ENCODE data around the gene RPS6KA5. TPM values are rescaled to one million over a fixed set of nuclear protein-coding genes. Genes with fewer than 3 reads are reported as not detected.
A peak's percentile ranks its signal among the peaks of the same experiment; 100 is the strongest.
"Not testable (repeated sequence)": the region's sequence is repeated elsewhere in the genome, so short reads cannot be mapped to it uniquely, and the experiment has no call there.

RPS6KA5 gene
- total and polyA plus RNA-seq, 5 experiments from 2014 or later, result 12.3 to 23.2 (median 14.5) TPM

- Mint-ChIP-seq H3K9me3 (no peaks in the 10 kb centered on the region), H3K4me3 (no peak overlapping the region), H3K4me1 (peaks cover 7 to 17% (median 12%) of the 10 kb centered on the region in 4 donors), H3K27me3 (no peaks in the 10 kb centered on the region), H3K27ac (peak overlapping the region in 1 of 10 donors; percentile 13), H3K36me3 (peaks cover 0 to 45% (median 32%) of the 10 kb centered on the region in 3 donors)
- ATAC-seq, result no peak
- POLR2A ChIA-PET, result no interaction called here
- DNase-seq, result no peak
Measured at GRCh38 chr14:90970167-90970600, 90.3 kb downstream of the RPS6KA5 start.

- peak overlapping the region in 3 of 10 donors; percentile 1 to 61 (median 13) for H3K27ac Mint-ChIP-seq
- ATAC-seq (no peak), DNase-seq (no peak)
- no peak overlapping the region for H3K4me3 Mint-ChIP-seq
- H3K36me3 Mint-ChIP-seq, result peaks cover 0 to 45% (median 30%) of the 10 kb centered on the region in 3 donors
- H3K27me3 Mint-ChIP-seq, result no peaks in the 10 kb centered on the region
- H3K9me3 Mint-ChIP-seq, result no peaks in the 10 kb centered on the region
- H3K4me1 Mint-ChIP-seq, result peaks cover 7 to 17% (median 12%) of the 10 kb centered on the region in 4 donors
- POLR2A ChIA-PET, result no interaction called here
Measured at GRCh38 chr14:90969531-90970166, 90.8 kb downstream of the RPS6KA5 start.

GRCh38 chr14:90968025-90968424 is 92.4 kb downstream of the RPS6KA5 start:
- ATAC-seq, result no peak
- POLR2A ChIA-PET, result no interaction called here
- Mint-ChIP-seq H3K27me3 (no peaks in the 10 kb centered on the region), H3K4me3 (no peak overlapping the region), H3K4me1 (peaks cover 7 to 13% (median 12%) of the 10 kb centered on the region in 4 donors), H3K9me3 (no peaks in the 10 kb centered on the region), H3K36me3 (peaks cover 0 to 33% (median 32%) of the 10 kb centered on the region in 3 donors), H3K27ac (peak overlapping the region in 1 of 10 donors; percentile 21)
- DNase-seq, result no peak

GRCh38 chr14:90966493-90966892 is 93.9 kb downstream of the RPS6KA5 start:
- H3K36me3 Mint-ChIP-seq, result peaks cover 0 to 30% (median 30%) of the 10 kb centered on the region in 3 donors
- DNase-seq (no peak), ATAC-seq (no peak)
- H3K4me1 Mint-ChIP-seq, result peaks cover 7 to 13% (median 11%) of the 10 kb centered on the region in 4 donors
- H3K4me3 Mint-ChIP-seq, result no peak overlapping the region
- no peak overlapping the region for H3K27ac Mint-ChIP-seq
- H3K27me3 Mint-ChIP-seq, result no peaks in the 10 kb centered on the region
- H3K9me3 Mint-ChIP-seq, result no peaks in the 10 kb centered on the region
- POLR2A ChIA-PET, result interaction anchor here (0.6 kb wide), 1 partner anchor 101 kb away, joined by 4 read pairs; no protein-coding TSS in a partner anchor

GRCh38 chr14:90965765-90966164 is 94.7 kb downstream of the RPS6KA5 start:
- no peak for DNase-seq
- peak overlapping the region in 1 of 10 donors; percentile 7 for H3K4me3 Mint-ChIP-seq
- peak overlapping the region in 2 of 10 donors; percentile 8 to 23 for H3K27ac Mint-ChIP-seq
- H3K9me3 Mint-ChIP-seq, result no peaks in the 10 kb centered on the region
- peaks cover 0 to 31% (median 31%) of the 10 kb centered on the region in 3 donors for H3K36me3 Mint-ChIP-seq
- no peaks in the 10 kb centered on the region for H3K27me3 Mint-ChIP-seq
- no peak for ATAC-seq
- H3K4me1 Mint-ChIP-seq, result peaks cover 7 to 14% (median 11%) of the 10 kb centered on the region in 4 donors
- POLR2A ChIA-PET, result interaction anchor here (0.6 kb wide), 1 partner anchor 101 kb away, joined by 4 read pairs; no protein-coding TSS in a partner anchor

- Mint-ChIP-seq H3K9me3 (peaks cover 0 to 3% (median 0%) of the 10 kb centered on the region in 9 donors), H3K4me3 (no peak overlapping the region), H3K27ac (no peak overlapping the region), H3K4me1 (peaks cover 0 to 10% (median 2%) of the 10 kb centered on the region in 4 donors), H3K27me3 (no peaks in the 10 kb centered on the region), H3K36me3 (peaks cover 5 to 46% (median 37%) of the 10 kb centered on the region in 3 donors)
- no peak for DNase-seq
- ATAC-seq, result no peak
- POLR2A ChIA-PET, result no interaction called here
Measured at GRCh38 chr14:90963343-90963742, 97.1 kb downstream of the RPS6KA5 start.

- ATAC-seq, result no peak
- POLR2A ChIA-PET, result no interaction called here
- no peaks in the 10 kb centered on the region for H3K27me3 Mint-ChIP-seq
- peaks cover 5 to 49% (median 37%) of the 10 kb centered on the region in 3 donors for H3K36me3 Mint-ChIP-seq
- H3K4me3 Mint-ChIP-seq, result no peak overlapping the region
- peaks cover 0 to 4% (median 0%) of the 10 kb centered on the region in 9 donors for H3K9me3 Mint-ChIP-seq
- DNase-seq, result no peak
- peaks cover 0 to 9% (median 2%) of the 10 kb centered on the region in 4 donors for H3K4me1 Mint-ChIP-seq
- H3K27ac Mint-ChIP-seq, result no peak overlapping the region
Measured at GRCh38 chr14:90962505-90963109, 97.8 kb downstream of the RPS6KA5 start.

- ATAC-seq, result no peak
- H3K36me3 Mint-ChIP-seq, result peaks cover 17 to 49% (median 46%) of the 10 kb centered on the region in 3 donors
- no peak for DNase-seq
- H3K9me3 Mint-ChIP-seq, result peaks cover 3 to 19% (median 12%) of the 10 kb centered on the region in 9 donors
- H3K27me3 Mint-ChIP-seq, result no peaks in the 10 kb centered on the region
- POLR2A ChIA-PET, result no interaction called here
- peaks cover 0 to 8% (median 1%) of the 10 kb centered on the region in 4 donors for H3K4me1 Mint-ChIP-seq
- no peak overlapping the region for H3K4me3 Mint-ChIP-seq
- H3K27ac Mint-ChIP-seq, result no peak overlapping the region
Measured at GRCh38 chr14:90960818-90961217, 99.6 kb downstream of the RPS6KA5 start.

GRCh38 chr14:90959344-90959743 is 101.1 kb downstream of the RPS6KA5 start:
- Mint-ChIP-seq H3K4me1 (peaks cover 0 to 4% (median 0%) of the 10 kb centered on the region in 4 donors), H3K9me3 (peaks cover 9 to 31% (median 23%) of the 10 kb centered on the region in 9 donors), H3K36me3 (peaks cover 27 to 53% (median 49%) of the 10 kb centered on the region in 3 donors), H3K27ac (peak overlapping the region in 1 of 10 donors; percentile 51), H3K4me3 (no peak overlapping the region), H3K27me3 (no peaks in the 10 kb centered on the region)
- DNase-seq (no peak), ATAC-seq (no peak)
- POLR2A ChIA-PET, result interaction anchor here (0.5 kb wide), 1 partner anchor 71 kb away, joined by 8 read pairs; no protein-coding TSS in a partner anchor

GRCh38 chr14:90956273-90956672 is 104.2 kb downstream of the RPS6KA5 start:
- Mint-ChIP-seq H3K9me3 (peaks cover 14 to 47% (median 31%) of the 10 kb centered on the region in 9 donors), H3K4me1 (peaks cover 0 to 4% (median 0%) of the 10 kb centered on the region in 4 donors), H3K27ac (no peak overlapping the region), H3K4me3 (no peak overlapping the region), H3K36me3 (peaks cover 40 to 62% (median 50%) of the 10 kb centered on the region in 3 donors), H3K27me3 (no peaks in the 10 kb centered on the region)
- ATAC-seq, result no peak
- POLR2A ChIA-PET, result interaction anchor here (0.7 kb wide), 1 partner anchor 170 kb away, joined by 3 read pairs; no protein-coding TSS in a partner anchor
- DNase-seq, result no peak

- peaks cover 35 to 47% (median 39%) of the 10 kb centered on the region in 3 donors for H3K36me3 Mint-ChIP-seq
- peaks cover 11 to 47% (median 31%) of the 10 kb centered on the region in 9 donors for H3K9me3 Mint-ChIP-seq
- POLR2A ChIA-PET, H3K4me3 Mint-ChIP-seq, H3K27me3 Mint-ChIP-seq, DNase-seq, H3K27ac Mint-ChIP-seq, H3K4me1 Mint-ChIP-seq, ATAC-seq: not testable (repeated sequence)
Measured at GRCh38 chr14:90953643-90954042, 106.8 kb downstream of the RPS6KA5 start.

GRCh38 chr14:90943367-90943766 is 117.1 kb downstream of the RPS6KA5 start:
- Mint-ChIP-seq H3K9me3 (peaks cover 8 to 30% (median 21%) of the 10 kb centered on the region in 9 donors), H3K27ac (peak overlapping the region in 1 of 10 donors; percentile 30), H3K4me1 (peaks cover 0 to 11% (median under 1%) of the 10 kb centered on the region in 4 donors), H3K27me3 (no peaks in the 10 kb centered on the region), H3K36me3 (peaks cover 35 to 64% (median 49%) of the 10 kb centered on the region in 3 donors), H3K4me3 (no peak overlapping the region)
- no peak for DNase-seq
- no peak for ATAC-seq
- POLR2A ChIA-PET, result no interaction called here

GRCh38 chr14:90942511-90942910 is 117.9 kb downstream of the RPS6KA5 start:
- Mint-ChIP-seq H3K27me3 (no peaks in the 10 kb centered on the region), H3K27ac (no peak overlapping the region), H3K4me3 (no peak overlapping the region), H3K4me1 (peaks cover 0 to 11% (median 0%) of the 10 kb centered on the region in 4 donors), H3K36me3 (peaks cover 41 to 72% (median 57%) of the 10 kb centered on the region in 3 donors), H3K9me3 (peaks cover 8 to 31% (median 23%) of the 10 kb centered on the region in 9 donors)
- no peak for DNase-seq
- POLR2A ChIA-PET, result no interaction called here
- ATAC-seq, result no peak
